Embryonic facial prominence (tissue), 1 donor: ENCODE data around the gene CTCFL.
"Not testable (repeated sequence)": the region's sequence is repeated elsewhere in the genome, so short reads cannot be mapped to it uniquely, and the experiment has no call there.

Experiments used
- DNase-seq: peaks from one replicate; pipeline ENCODE4 v3.0.0-alpha.2; 2016; ENCODE audit errors: extremely low spot score

The CTCFL gene

GRCh38 chr20:57536120-57536708 lies 11.3 kb upstream of the CTCFL start:
- no peak for DNase-seq

GRCh38 chr20:57535297-57535696 lies 10.4 kb upstream of the CTCFL start:
- no peak for DNase-seq

DNA sequence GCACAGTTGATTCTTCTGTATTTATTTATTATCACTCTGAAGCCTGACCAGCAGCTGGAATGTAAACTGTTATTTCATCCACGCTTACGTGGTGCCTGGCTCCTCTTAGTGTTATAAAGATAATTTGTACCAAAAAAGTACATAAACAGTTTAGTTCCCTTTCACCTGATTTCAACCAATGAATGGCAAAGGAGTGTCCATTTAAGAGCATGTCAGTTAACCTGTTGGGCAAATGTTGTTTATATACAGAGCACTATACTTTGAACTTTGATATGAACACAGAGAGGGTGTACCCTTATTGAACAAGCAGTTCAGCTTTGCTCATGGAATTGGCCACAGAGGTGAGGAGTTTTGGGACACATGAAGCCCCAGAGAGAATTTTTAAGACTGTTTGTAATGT lies 7.2 kb upstream of the CTCFL start:
- DNase-seq = no peak

DNA sequence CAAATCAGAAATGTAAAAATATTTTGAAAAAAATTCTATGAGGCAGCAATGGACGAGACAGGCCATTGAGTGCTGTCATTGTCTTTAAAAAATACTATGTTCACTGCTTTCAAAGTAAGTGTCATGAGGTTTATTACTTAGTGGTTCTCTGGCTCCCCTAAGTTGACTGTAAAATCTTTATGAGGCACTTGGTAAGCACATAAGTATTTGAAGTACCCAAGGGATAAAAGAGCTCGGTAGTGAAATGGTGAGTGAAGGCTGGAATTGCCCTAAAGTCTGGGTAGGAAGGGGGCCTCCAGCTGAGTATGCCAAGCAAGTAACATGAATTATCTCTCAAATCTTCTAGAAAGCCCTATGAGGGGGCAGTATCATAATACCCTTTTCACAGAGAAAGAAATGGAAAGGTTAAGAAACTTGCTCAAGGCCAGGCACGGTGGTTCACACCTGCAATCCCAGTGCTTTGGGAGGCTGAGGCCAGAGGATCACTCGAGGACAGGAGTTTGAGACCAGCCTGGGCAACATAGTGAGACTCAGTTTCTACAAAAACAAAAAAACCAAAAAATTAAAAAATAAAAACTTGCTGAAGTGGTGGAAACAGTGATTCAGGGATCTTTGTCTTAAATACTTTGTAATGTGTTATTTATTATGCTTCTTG lies 5.5 kb upstream of the CTCFL start:
- no peak for DNase-seq

DNA sequence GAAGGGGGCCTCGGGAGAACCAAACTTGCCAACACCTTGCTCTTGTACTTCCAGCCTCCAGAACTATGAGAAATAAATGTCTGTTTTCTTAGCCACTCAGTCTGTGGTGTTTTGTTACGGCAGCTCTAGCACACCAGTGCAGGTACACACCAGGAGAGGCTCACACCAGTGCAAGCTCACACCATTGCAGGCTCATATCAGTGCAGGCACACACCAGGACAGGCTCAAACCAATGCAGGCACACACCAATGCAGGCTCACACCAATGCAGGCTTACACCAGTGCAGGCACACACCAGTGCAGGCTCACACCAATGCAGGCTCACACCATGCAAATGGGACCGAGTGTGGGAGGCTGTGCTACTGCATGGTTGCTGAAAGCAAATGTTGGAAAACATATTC lies 4.9 kb upstream of the CTCFL start:
- no peak for DNase-seq

DNA sequence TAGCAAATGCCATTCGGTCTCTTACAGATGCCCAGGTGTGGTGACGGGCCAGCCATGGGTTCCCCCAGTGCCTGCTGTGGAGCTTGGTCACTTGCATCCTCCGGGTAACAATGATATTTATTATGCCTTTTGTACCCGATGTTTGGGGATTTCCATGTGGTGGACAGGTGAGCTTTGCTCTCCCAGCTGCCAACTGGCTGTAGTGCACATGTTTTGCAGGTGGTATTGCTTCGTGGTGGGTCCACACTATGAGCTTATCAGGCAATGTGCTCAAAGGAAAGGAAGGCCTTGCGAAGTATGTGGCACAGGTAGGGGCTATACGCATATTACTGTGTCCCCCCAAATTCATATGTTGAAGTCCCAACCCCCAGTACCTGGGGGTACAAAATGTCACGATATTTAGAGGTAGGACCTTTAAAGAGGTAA lies 4.2 kb upstream of the CTCFL start:
- no peak for DNase-seq

GRCh38 chr20:57528148-57528547 lies 3.2 kb upstream of the CTCFL start:
- DNase-seq = no peak

- DNase-seq = no peak
Observed at GRCh38 chr20:57527728-57528127, 2.8 kb upstream of the CTCFL start.

- no peak for DNase-seq
Observed at GRCh38 chr20:57526885-57527460, 2.0 kb upstream of the CTCFL start.

DNA sequence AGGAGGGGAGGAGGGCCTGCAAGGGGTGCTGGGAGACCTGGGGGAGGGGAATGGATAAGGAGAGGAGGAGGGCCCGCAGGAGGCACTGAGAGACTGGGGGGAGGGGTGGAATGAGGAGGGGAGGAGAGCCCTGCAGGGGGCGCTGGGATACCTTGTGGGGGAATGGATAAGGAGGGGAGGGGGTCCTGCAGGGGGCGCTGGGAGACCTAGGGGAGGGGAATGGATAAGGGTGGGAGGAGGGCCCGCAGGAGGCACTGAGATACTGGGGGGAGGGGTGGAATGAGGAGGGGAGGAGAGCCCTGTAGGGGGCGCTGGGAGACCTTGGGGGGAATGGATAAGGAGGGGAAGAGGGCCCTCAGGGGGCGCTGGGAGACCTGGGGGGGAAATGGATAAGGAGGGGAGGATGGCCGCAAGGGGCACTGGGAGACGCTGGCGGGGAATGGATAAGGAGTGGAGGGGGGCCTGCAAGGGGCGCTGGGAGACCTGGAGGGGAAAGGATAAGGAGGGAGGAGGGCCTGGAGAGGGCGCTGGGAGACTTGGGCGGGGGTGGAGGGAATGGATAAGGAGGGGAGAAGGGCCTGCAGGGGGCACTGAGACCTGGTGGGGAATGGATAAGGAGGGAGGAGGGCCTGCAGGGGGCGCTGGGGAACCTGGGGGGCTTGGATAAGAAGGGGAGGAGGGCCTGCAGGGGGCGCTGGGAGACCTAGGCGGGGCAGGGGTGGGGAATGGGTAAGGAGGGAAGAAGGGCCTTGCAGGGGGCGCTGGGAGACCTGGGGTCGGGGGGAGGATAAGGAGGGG lies 1.3 kb upstream of the CTCFL start:
- no peak for DNase-seq

DNA sequence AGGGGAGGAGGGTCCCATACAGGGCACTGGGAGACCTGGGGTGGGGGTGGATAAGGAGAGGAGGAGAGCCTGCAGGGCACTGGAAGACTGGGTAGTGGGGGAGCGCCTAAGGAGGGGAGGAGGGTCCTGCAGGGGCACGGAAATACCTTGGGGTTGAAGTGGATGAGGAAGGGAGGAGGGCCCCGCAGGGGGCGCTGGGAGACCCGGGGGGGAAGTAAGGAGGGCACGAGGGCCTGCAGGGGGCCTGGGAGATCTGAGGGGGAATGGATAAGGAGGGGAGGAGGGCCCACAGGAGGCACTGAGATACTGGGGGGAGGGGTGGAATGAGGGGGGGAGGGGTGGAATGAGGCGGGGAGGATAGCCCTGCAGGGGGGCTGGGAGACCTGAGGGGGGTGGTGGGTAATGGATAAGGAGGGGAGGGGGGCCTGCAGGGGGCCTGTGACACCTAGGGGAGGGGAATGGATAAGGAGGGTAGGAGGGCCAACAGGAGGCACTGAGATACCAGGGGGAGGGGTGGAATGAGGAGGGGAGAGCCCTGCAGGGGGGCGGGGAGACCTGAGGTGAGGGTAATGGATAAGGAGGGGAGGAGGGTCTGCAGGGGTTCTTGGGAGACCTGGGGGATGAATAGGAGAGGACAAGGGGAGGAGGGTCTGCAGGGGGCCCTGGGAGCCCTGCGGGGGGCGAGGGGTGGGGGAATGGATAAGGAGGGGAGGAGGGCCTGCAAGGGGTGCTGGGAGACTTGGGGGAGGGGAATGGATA lies 567 bp upstream of the CTCFL start:
- no peak for DNase-seq

DNA sequence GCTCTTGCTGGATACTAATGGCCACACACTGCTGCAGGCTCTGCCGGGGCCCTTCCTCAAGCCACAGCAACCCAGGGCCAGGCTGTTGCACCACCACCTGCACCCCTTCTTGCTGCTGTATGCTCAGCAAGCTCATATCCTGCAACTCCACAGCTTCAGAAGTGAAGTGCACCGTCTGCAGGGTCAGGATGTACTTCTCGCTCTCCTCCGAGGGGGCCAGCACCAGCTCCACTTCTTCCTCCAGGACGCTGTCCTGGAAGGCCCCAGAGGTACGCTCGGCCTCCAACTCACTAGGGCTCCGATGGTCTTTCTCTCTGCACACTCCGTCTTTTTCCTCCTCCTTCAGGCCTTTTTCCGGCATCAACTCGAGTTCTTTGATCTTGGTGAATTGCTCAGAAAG lies 1.2 kb downstream of the CTCFL start:
- DNase-seq = no peak

GRCh38 chr20:57522380-57523140 lies 2.4 kb downstream of the CTCFL start:
- DNase-seq = no peak

- DNase-seq = no peak
Observed at GRCh38 chr20:57517904-57518303, 7.0 kb downstream of the CTCFL start.

DNA sequence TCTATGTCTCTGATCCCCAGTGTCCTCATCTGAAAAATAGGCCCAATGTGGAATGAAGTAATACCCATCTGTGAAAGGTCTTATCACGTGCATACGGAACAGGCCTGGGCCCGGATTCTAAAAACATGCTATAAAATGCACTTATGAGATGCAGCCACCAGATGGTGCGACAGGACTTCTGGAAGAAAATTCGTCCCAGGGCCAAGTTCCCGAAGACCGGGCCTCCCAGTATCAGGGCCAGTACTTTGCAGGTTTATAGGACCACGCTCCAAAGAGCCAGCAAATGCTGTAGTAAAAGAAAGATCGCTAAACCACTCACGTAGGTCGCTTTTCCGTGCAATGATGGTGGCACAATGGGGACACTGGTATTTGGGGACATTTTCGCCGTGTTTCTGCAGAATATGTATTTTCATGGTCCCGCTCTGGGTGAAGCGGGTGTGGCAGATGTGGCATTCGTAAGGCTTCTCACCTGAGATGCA lies 10.6 kb downstream of the CTCFL start:
- no peak for DNase-seq

DNA sequence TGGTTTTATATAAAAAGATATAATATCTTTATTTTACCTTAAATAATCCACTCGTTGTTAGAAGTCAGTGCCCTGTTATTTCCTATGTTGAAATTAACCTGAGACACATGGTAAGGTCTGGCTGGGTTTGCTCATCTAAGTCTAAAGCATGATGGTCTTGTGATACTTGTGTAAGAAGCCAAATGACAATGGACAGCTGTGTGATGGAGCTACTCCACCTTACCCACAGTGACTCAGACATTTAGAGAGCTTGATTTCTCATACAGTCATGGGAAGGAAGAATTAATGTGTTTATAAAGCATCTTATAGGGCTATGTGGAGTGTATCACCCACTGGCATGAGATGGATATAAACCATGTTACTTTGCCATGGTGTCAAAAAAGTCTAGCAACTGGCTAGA lies 11.7 kb downstream of the CTCFL start:
- DNase-seq = no peak

DNA sequence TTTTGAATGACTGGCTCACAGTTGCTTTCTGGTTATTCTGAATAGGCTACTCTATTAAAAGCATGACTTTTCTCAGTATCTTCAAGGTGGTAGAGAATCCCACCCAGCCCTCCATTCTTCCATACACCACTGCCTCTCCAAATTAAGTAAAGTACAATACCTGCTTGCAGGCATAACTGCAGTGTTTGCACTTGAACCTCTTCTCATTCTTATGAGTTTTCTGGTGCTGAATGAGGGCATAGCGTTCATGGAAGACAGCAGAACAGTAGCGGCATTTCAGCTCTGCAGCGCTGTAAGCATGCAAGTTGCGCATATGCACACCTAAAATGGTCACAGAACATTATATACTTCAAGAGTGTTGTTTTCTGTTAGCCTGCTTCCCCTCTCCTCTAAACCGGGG lies 12.5 kb downstream of the CTCFL start:
- DNase-seq = no peak

GRCh38 chr20:57511709-57512108 lies 13.2 kb downstream of the CTCFL start:
- not testable (repeated sequence) for DNase-seq

GRCh38 chr20:57509665-57510237 lies 15.2 kb downstream of the CTCFL start:
- DNase-seq = no peak

DNA sequence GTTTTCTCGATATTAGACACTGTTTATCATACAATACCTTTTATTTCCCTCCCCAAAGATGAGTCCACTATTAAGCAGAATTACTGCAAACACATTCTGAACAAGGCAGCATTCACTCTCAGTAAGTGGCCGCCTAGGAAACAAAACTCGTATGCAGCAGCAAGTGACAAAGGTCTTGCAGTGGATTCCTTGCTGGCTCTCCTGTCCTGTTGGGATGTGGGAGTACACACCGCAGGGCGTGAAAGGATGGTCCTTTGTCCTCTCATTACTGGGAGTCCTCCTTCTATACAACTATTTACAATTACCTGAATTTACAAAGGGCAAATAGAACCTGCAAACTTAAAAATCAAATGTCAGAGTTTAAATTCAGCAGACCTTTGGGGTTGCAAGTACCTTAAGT lies 16.1 kb downstream of the CTCFL start:
- DNase-seq = no peak

GRCh38 chr20:57508381-57508780 lies 16.6 kb downstream of the CTCFL start:
- DNase-seq = no peak
